Breast epithelium (tissue), 3 donors: ENCODE results near the gene LIM2.

Source experiments
- POLR2AphosphoS5 ChIP-seq, 3 donors: sonication (generic); formaldehyde crosslinking; IDR thresholded peaks; one replicate each; pipeline ENCODE4 v1.6.1; 2017; ENCODE audit warnings: antibody characterized with exemption in 3 of 3
- TF ChIP-seq, protein P1 (sequence below), 3 donors: fragments of 450-650 bp; IDR thresholded peaks; one replicate each; pipeline ENCODE4 v1.5.1; 2016 to 2017; ENCODE audit warnings: antibody characterized with exemption in 3 of 3, mild to moderate bottlenecking in 3 of 3, moderate library complexity in 3 of 3

DNA sequence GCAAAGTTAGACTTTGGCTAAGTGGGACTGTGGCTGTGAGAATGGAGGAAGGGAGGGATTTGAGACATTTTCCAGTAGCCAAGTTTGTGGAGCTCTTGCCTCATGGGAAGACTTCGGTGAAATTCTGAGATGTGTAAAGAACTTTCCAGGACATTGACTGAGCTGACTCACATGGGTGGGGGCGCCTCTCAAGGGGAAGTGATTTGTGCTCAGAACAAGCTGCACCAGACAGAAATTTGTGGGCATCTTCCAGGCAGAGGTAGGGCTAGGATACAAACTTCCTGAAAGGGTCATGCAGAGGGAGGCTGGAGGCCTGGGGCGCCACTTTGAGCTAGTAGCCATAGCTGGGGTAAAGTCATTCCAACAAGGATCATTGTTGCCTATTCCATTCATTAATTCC, 39.4 kb upstream of the LIM2 start:
- TF ChIP-seq, protein P1, sequence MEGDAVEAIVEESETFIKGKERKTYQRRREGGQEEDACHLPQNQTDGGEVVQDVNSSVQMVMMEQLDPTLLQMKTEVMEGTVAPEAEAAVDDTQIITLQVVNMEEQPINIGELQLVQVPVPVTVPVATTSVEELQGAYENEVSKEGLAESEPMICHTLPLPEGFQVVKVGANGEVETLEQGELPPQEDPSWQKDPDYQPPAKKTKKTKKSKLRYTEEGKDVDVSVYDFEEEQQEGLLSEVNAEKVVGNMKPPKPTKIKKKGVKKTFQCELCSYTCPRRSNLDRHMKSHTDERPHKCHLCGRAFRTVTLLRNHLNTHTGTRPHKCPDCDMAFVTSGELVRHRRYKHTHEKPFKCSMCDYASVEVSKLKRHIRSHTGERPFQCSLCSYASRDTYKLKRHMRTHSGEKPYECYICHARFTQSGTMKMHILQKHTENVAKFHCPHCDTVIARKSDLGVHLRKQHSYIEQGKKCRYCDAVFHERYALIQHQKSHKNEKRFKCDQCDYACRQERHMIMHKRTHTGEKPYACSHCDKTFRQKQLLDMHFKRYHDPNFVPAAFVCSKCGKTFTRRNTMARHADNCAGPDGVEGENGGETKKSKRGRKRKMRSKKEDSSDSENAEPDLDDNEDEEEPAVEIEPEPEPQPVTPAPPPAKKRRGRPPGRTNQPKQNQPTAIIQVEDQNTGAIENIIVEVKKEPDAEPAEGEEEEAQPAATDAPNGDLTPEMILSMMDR (IDR thresholded peaks at IDR 0.05), result no peak
- no peak for TF ChIP-seq POLR2AphosphoS5 (IDR thresholded peaks at IDR 0.05)
